AG09319 (cell line): ENCODE results near the gene FAM81A.

Experiments used
- DNase-seq: peaks from one replicate; pipeline ENCODE4 v3.0.0-alpha.2; 2010; ENCODE audit warnings: low read depth; ENCODE audit errors: extremely low read depth
- CTCF ChIP-seq: IDR thresholded peaks from 2 replicates; pipeline ENCODE4 v1.5.1; 2011; ENCODE audit warnings: low read depth, mild to moderate bottlenecking, inconsistent platforms, low read length, moderate library complexity

Gene FAM81A

GRCh38 chr15:59432389-59432788, 5.6 kb upstream of the FAM81A start:
- DNase-seq, result no peak
- no peak for TF ChIP-seq CTCF

GRCh38 chr15:59434481-59434880, 3.5 kb upstream of the FAM81A start:
- no peak for TF ChIP-seq CTCF
- DNase-seq, result no peak

- no peak for DNase-seq
- TF ChIP-seq CTCF, result no peak
These were observed 1.2 kb upstream of the FAM81A start for GRCh38 chr15:59436774-59437141.

- no peak for TF ChIP-seq CTCF
- DNase-seq, result no peak
These were observed 707 bp upstream of the FAM81A start for GRCh38 chr15:59437142-59437816.

- TF ChIP-seq CTCF, result no peak
- no peak for DNase-seq
These were observed 772 bp downstream of the FAM81A start for GRCh38 chr15:59438625-59439290.

- no peak for DNase-seq
- no peak for TF ChIP-seq CTCF
These were observed 1.6 kb downstream of the FAM81A start for GRCh38 chr15:59439576-59439975.

- no peak for DNase-seq
- TF ChIP-seq CTCF, result no peak
These were observed 5.5 kb downstream of the FAM81A start for GRCh38 chr15:59443341-59444072.
